Stimulated activated CD4-positive, alpha-beta T cell treated with anti-CD3 and anti-CD28 coated beads, TNF-alpha, amount 100 ng/mL, for 24 hours (primary cell): ENCODE measurements around the gene PLEKHA4.

ENCODE experiments used
- DNase-seq, 3 experiments: peaks; one replicate each; pipeline ENCODE4 v3.0.0-alpha.2; 2020; ENCODE audit warnings: low read depth in 3 of 3

Gene PLEKHA4

DNA sequence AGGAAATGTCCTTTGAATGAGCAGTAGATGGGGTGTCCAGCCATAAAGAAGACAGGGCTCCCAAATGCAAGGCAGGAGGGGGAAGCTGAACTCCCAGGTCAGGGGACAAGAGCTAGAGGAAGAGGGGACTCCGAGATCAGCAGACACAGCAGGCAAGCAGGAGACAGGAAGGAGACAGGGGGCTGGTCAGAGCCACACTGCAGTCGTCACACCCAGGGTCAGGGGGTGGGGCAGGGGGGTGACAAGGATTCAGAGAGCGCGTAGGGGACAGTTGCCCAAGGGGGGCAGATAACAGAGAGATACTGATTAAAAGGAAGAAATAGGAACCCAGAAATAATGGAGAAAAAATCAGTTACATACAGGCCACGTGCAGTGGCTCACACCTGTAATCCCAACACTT lies 35.4 kb downstream of the PLEKHA4 start:
- no peak for DNase-seq

DNA sequence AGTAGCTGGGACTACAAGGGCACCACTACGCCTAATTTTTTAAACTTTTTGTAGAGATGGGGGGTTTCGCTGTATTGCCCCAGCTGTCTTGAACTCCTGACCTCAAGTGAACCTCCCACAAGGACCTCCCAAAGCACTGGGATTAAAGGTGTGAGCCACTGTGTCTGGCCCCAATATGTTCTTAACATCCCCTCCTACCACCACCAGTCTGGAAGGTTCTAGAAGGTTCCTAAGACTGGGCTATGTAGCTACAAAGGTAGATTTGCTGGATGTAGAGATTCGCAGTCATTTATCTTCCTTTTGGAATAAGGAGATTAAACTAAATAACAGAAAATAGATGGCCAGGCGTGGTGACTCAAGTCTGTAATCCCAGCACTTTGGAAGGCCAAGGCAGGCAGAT lies 37.5 kb downstream of the PLEKHA4 start:
- no peak for DNase-seq

- no peak for DNase-seq
These were observed 38.3 kb downstream of the PLEKHA4 start for GRCh38 chr19:48830088-48830487.

- DNase-seq: no peak
These were observed 41.8 kb downstream of the PLEKHA4 start for GRCh38 chr19:48826606-48827020.

DNA sequence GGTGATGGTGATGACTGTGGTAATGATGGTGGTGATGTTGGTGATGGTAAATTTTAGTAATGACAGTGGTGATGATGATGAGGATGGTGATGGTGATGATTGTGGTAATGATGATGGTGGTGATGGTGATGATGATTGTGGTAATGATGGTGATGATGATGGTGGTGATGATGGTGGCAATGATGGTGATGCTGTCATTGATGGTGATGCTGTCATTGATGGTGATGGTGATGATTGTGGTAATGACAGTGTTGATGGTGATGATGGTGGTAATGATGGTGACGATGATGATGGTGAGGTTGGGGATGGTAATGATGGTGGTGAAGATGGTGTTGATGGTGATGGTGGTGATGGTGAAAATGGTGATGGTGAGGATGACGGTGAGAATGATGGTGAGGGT lies 45.9 kb downstream of the PLEKHA4 start:
- DNase-seq: no peak

- no peak for DNase-seq
These were observed 46.8 kb downstream of the PLEKHA4 start for GRCh38 chr19:48821633-48822032.

GRCh38 chr19:48819366-48819816 lies 49.0 kb downstream of the PLEKHA4 start:
- no peak for DNase-seq

DNA sequence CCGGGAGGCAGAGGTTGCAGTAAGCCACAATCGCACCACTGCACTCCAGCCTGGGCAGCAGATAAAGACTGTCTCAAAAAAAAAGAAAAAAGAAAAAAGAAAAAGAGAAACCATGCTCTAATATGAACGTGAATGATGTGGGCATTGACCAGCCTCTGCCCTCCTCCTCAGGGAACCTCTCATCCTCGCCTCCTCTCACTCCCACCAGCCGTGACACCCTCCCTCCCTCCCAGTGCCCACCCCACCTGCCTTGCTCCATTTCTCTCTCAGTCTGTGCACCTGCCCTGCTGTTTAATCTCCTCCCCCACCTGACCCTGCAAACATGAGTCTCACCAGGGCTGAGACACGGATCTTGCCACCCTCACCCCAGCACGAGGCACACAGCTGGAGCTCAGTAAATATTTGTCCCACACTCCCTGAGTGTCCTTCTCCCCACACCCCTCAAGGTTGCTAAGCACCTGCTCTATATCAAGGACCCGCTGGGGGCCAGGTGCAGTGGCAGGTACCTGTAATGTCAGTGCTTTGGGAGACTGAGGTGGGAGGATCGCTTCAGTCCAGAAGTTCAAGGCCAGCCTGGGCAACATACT lies 50.1 kb downstream of the PLEKHA4 start:
- no peak for DNase-seq

DNA sequence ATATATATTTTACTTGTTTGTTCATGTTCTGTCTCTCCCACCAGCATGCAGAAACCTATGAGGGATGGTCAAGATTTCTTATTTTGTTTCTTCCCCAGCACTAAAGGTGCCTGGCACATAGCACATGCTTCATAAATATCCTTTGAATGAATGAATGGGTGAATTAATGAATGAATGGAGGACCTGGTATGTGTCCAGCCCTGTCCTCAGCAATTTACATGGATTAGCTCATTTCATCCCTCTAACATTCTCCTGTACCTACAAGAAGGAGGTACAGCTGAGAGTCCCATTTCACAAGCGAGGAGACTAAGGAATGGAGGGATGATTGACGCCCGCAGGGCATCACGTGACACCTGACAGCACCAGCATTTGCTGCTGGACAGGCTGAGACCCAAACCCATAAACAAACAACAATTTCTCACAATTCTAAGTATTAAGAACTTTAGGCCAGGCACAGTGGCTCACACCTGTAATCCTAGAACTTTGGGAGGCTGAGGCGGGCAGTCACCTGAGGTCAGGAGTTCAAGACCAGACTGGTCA lies 50.8 kb downstream of the PLEKHA4 start:
- no peak for DNase-seq

GRCh38 chr19:48815870-48816501 lies 52.4 kb downstream of the PLEKHA4 start:
- DNase-seq: no peak

GRCh38 chr19:48814895-48815294 lies 53.5 kb downstream of the PLEKHA4 start:
- DNase-seq: no peak

- DNase-seq: no peak
These were observed 55.1 kb downstream of the PLEKHA4 start for GRCh38 chr19:48813123-48813913.

DNA sequence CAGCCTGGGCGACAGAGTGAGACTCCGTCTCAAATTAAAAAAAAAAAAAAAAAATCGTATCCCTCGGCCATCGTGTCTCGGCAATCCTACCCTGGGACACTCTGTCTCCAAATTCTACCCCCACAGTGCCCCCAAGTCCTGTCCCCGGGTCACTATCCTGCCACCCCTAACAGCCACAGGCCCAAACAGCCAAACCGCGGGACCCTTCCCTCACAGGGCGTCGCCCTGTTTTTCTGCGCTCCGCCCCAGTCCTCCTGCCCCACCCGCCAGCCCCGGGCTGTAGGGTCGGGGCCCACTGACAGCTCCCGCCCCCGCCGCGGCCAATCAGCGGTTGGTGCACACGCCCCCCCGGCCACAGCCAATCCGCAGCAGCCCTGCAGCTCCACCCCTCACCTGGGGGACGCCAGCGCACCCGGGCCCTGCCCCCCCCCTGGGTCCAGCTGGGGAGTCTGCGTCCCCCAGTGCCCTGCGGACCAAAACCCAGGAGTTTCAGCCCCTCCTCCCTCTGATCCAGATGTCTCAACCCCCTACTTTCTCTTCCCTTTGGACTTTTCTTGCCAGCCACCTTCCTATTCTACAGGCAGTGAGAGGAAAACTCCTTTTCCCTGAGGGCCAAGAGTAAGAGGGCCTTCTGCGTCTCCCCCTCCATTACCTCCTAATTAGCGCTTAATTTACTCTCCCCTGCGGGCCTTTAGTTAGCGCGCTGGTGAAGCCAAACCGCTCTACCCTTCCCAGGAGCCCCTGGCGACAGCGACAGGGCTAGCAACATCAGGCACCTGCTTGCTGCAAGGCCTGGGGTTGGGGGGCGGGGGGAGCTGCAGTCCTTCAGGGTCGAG lies 56.1 kb downstream of the PLEKHA4 start:
- DNase-seq: peak in 2 of 3 experiments; percentile 36 to 74

- DNase-seq: no peak
These were observed 58.3 kb downstream of the PLEKHA4 start for GRCh38 chr19:48810151-48810550.

DNA sequence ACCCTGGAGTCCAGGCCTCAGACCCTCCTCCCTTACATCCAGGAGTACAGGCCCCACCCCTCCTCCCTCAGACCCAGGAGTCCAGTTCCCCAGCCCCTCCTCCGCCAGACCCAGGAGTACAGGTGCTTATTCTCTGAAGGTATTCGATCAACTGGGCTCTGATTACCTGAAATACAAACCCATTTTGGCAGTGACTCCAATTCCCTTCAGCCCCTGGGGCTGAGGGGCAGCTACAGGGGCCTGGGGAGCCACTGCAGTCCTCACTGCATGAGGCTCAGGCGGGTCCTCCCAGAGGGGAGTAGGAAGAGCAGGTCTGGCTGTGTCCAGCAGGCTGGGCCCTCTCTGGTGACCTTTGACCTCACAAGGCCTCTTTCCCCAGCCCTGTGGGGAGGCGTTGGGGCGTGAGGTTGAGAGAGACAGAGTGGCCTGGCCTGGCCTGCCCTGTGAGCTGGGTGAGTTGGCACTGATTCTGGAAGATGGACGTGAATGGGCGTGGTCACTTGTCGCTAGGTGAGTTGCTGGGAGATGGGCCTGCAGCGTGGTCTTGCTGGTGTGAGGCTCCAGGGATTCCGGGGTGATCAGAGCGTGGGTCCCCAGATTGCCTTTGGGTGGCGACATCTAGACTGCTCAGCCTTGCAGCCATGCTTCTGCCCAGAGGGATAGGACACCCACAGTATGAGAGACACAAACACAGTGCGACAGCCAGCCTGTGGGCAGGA lies 60.7 kb downstream of the PLEKHA4 start:
- no peak for DNase-seq

DNA sequence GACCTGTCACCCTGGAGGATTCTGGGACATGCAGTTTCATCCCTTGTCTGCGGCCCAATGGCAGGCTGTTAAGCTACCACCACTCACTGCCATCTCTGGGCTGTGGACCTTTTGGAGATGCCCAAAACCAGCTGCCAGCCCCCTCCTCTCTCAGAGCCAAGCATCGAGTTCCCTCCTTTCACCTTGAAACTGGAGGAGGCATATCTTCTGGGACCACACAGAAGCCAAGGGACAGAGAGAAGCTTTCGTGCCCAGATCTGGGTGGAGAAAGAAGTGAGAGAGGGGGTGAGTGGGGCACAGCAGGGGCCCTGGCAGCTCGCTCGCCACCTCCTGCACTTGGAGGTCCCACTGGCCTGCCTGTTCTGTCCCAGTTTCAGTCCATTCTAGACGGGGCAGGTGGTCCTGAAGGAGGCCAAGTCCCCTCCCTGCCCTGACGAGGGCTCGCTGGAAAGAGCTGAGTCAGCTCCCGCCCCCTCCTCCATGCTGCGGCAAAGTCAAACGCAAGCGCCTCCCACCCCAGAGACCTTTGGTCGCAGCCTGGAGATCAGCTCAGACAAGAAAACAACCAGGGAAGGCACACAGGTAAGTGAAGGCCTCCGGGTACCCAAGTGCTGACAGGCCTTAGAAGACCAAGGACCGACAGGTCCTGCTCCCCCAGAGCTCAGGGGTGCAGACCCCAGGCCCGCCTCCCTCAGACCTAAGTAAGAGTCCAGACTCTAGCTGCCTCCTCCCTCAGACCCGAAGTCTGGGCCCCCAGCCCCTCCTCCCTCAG lies 61.4 kb downstream of the PLEKHA4 start:
- DNase-seq: peak in 1 of 3 experiments; percentile 24

DNA sequence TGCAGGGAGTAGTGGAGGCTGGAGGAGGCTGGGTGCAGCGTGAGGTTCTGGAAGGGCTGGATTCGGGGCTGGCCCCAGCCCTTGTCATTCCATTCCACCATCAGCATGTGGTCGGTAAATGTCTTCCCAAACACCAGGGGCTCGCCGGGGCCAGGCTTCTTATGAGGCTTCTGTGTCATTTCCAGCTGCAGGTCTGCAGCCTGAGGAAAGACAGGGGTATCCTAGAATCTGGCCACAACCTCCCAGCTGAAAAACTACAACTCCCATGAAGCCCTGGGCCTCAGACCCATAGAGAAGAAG lies 61.9 kb downstream of the PLEKHA4 start:
- no peak for DNase-seq

DNA sequence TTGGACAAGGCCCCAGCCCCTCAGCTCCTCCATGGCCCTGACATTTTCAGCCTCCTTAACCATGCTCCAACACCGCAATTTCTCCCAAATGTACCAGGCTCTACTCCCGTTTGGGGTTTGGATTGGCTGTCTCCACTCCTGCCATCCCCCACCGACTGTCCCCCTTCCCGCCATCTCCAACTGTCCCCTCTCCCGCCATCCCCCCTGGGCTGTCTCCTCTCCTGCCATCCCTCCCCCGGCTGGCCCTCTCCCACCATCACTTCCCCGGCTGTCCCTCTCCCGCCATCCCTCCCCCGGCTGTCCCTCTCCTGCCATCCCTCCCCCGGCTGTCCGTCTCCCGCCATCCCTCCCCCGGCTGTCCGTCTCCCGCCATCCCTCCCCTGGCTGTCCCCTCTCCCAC lies 63.0 kb downstream of the PLEKHA4 start:
- no peak for DNase-seq

GRCh38 chr19:48804496-48804895 lies 63.9 kb downstream of the PLEKHA4 start:
- no peak for DNase-seq

- no peak for DNase-seq
These were observed 65.8 kb downstream of the PLEKHA4 start for GRCh38 chr19:48802623-48803022.
